Putamen (tissue), 1 donor: ENCODE measurements around the gene HOXD4.

Experiments used
- DNase-seq: peaks from one replicate; pipeline ENCODE4 v3.0.0-alpha.2; 2016; ENCODE audit warnings: low spot score

The HOXD4 gene

DNA sequence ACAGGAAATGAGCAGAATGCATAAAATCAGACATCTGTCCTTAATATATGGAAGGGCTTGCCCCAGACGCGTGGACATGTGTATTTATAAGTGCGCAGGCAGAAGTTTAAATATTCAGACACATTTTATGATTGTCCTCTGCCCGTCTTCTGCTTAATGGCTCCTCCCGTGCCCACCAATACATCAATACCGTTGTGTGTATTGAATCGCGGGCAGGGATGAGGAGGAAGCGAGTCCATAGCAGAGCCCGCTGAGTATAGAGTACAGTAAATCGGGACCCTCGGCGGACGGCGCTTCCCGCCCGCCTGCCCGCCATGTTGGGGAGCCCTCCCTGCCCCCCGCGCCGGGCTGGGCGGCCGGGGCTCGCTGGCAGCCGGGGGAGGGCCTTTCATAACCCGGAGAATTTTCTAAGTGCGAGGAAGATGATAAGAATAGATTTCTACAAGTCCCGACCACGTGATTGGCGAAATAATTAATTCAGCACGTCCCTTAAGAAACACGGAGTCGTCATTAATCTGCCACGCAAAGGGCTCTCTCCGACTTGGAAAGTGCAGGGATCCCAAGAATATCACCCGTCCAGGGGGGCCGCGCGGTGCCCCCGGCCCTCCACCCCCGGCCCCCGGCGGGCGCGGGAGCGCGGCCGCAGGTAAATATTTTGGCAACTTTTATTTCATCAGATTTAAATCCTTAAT, 5.6 kb downstream of the HOXD4 start, which contains the start of gene HOXD3:
Gene HOXD3 (plus strand): TSS at position 501 of the 692 bp plus-strand sequence. CDS start 11,808 bp downstream, outside the sequence.
- DNase-seq, result no peak

DNA sequence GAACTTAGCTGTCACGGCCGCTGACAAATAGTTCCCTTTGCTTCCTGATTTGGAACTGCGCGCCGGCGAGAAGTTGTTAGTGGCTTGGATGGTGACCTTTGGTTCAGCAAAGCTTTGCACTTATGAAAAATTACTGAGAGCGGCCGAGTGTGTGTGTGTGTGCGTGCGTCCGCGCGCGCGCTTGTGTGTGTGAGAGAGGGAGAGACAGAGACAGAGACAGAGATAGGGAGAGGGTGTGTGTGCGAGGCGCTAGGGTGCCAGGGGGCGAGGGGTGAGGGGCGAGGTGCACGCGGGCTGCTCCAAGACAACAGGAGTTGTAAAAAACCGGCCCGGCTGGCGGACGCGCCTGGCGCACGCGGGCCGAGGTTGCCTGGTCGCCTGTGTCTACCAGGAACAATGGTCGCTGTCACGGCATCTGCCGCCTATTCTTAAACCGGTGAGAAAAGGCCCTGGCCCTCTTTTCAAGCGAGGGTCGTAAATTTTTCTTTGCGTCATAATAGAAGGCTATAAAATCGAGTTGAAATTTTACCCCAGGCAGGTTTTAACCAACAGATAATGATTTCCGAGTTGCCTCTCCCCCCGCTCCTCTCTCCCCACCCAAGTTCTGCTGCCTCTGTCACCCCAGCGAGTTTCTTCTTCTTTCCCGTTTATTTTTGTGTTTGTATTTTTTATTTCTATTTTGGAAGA, 6.3 kb downstream of the HOXD4 start:
- no peak for DNase-seq

- DNase-seq, result no peak
These were observed 6.8 kb downstream of the HOXD4 start for GRCh38 chr2:176158186-176158591.

DNA sequence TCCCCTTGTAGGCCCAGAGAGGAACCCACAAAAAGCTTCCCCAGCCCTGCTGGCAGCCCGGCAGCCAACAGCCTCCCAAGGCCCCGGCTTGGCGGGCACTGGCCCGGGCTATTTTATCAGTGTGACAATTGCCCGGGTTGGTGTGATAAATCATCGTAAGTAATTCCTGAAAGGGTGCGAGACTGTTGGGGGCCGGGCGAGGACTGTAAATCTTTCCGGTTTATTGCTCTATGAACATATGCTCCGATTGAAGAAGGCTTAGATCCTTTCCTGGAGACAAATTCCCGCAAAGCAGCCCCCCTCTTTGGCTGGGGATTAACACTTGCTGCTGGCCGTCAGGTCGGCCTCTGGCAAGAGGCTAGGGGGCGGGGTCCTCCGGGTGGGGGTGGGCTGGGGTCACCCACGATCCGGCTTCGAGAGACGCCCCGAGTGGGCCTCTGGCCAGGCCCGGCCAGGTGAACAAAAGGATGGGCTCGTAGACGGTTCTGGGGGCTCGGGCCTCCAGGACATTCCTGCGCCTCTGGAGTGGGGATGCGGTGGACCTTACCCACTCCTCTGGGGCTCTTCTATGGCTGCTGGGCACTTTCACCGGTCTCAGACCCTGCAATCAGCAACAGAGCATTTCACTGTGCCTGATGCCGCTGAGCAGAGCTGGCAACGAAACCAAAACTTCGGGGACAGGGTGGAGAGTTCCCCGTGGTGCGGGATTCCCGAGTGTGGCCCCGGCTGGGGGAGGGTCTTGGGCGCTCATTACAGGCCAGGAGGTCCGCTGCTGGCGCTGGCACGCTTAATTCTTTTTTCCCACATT, 7.7 kb downstream of the HOXD4 start:
- no peak for DNase-seq

DNA sequence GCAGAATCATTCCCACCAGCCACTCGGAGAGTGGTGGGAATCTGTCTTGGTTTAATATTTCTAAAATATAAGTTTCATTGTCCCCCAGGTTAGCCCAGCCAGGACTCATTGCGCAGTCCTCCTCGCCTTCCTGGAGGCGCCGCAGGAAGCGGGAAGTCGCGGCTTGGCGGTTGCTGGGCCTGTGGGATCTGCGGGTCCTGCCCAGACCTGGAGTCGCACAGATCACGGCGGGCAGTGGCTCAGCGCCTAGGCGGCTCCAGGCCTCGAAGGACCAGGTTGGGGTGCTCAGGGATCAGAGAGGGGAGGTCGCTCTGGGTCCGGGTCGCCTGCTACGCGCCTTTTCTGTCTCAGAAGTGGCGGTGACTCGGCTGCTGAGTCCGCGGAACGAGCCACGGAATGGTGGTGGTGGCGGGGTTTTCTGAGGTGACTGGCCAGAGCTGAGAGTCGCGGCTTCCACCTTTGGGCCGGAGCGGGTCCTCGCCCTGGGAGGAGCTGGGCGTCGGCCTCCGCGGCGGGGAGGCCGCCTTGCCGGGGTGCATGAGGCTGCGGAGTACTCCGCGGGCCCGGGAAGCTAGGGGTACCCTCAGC, 8.4 kb downstream of the HOXD4 start:
- no peak for DNase-seq

DNA sequence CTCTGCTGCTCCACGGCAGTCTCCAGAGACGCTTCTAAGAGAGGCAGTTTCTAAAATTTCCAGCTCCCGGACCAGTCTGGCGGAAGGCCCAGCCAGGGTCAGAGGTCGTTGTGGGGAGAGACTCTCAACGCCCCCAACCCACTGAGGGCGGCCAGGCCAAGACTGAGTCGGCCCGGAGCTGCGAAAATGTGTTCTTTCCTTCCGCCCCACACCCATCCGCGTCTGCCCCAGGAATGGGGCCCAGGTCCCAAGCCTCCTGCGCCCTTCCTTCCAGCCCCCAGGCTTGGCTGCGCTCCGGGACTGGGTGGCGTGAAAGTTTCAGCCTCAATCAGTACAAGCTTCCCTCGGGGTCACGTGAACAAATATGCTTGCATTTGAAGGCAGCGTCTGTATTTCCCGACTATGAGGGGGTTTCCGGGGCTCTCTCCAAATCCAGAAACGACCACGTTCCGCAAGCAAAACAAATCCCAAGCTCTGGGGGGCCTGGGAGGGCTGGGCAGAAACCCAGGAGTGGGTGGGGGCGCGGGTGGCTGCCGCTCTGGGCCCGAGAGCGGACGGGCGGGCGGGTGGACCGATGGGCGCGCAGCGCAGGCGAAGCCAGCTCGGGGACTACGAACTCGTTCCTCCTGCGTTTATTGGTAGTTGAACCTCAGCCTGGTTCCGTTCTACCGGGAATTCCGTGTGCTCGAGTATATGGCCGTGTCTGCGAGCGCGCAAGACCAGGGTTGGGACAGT, 9.1 kb downstream of the HOXD4 start:
- no peak for DNase-seq

- DNase-seq, result no peak
These were observed 9.9 kb downstream of the HOXD4 start for GRCh38 chr2:176160986-176161824.

- DNase-seq, result no peak
These were observed 10.7 kb downstream of the HOXD4 start for GRCh38 chr2:176161825-176162626.

DNA sequence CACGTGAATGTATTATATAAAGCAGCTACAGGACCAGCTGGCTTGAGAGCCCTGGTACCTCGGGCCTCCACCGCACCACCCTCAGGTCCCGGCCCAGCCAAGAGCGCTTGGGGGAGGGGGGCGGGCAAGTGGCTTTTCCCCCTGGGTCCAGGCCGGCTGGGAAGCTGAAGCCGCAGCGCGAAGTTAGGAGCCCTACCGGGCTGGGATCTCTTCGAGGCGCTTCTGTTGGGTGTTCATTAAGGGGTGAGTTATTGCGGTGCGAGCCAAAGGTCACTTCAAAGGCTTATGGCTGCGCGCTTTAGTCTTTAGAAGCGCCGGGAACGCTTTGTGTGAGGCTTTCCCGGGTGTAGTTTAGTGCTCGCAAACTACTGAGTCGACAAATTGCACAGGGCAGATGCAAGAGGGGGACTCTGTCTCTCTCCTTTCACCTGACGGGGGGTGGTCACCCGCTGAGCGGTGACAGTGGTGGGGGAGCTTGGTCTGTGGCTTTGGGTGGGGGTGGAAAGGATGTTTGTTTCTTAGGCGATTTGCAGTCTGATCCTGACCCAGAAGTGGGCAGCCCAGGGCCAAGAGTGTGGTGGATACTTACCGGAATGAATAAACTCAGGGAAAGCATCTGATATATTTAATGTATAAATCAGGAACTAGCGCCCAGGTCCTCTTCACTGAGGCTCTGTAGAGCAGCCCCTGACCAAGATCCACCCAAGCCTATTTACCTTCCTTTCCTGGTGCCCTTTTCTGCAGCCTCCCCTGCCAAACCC, 11.7 kb downstream of the HOXD4 start:
- DNase-seq, result no peak

- no peak for DNase-seq
These were observed 12.3 kb downstream of the HOXD4 start for GRCh38 chr2:176163672-176164056.

DNA sequence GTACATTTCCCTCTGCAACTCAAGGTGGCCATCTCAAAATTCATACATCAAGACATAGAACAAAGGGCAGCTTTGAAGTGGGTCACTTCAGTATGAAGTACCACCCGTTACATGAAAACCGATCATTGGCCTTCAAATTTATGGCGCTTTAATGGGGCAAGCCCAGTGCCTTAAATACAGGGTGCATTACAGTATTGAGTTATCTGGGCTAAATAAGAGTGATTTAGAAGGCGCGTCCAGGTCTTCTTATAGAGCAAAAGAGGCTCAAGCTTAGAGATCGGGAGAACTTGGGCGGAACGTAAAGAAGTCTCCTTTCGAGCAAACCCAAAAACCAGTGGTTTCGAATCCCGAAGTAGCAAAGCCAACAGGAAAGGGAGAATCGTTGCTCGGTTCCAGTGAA, 12.9 kb downstream of the HOXD4 start:
- DNase-seq, result no peak

- DNase-seq, result no peak
These were observed 13.4 kb downstream of the HOXD4 start for GRCh38 chr2:176164611-176165369.

DNA sequence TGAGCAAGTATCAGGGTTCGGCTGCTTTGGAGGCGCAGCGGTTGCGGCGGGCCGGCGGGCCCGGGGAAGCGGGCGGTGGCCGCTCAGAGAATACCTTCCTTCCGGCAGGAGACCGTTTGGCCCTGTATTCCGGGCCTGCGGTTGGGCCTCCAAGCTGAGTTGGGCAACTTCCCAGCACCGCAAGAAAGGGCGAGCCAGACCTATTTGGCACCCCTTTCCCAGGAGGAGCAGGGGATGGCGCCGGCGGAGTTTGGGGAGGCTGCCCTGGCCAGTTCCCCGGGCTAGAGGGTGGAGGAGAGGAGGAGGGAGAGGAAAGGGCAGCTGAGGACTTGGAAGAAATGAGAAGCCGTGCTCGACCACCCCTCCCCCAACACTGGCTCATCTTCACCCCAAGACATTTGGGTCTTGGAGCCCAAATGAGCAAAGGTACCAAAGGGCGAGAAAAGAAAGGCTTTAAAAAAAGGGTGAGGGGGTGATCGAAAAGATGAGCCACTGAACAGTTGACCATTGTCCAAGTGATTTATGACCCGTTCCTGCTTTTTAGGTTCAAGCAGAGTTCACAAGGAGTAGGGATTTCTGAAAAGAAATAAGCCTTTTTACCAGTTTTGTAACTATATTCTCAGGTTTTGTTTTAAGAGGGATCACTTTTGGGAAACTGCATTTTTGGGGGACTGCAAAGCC, 14.2 kb downstream of the HOXD4 start:
- DNase-seq, result no peak

GRCh38 chr2:176166272-176166671, 14.9 kb downstream of the HOXD4 start:
- DNase-seq, result no peak

- DNase-seq, result no peak
These were observed 16.0 kb downstream of the HOXD4 start for GRCh38 chr2:176167398-176167797.

DNA sequence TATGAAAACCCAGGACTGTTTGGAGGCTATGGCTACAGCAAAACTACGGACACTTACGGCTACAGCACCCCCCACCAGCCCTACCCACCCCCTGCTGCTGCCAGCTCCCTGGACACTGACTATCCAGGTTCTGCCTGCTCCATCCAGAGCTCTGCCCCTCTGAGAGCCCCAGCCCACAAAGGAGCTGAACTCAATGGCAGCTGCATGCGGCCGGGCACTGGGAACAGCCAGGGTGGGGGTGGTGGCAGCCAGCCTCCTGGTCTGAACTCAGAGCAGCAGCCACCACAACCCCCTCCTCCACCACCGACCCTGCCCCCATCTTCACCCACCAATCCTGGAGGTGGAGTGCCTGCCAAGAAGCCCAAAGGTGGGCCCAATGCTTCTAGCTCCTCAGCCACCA, 17.8 kb downstream of the HOXD4 start:
- no peak for DNase-seq

GRCh38 chr2:176169711-176170110, 18.4 kb downstream of the HOXD4 start:
- no peak for DNase-seq
